GM04504 (cell line): ENCODE results near the gene CYREN.

Experiments used
- DNase-seq: peaks from one replicate; pipeline ENCODE4 v3.0.0-alpha.2; 2012; ENCODE audit warnings: low read depth

The CYREN gene

DNA sequence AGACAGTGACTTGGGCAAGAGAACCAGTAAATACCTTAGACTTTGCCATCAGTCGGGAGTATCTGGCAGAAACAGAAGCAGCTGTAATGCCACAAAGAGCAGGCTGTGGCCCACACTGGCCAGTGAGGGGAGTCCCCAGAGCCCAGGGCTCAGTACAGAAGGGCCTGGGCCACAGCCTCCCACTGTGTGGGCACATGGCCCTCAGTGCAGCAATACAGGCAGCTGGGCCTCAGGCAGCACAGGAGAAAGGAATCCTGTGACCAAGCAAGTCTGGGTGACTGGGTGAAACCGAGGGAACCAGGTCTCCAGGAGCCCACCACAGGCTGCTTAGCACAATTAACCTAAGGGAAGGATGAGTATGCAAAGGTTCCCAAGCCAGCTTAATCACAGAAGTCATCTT lies 26.8 kb upstream of the CYREN start:
- no peak for DNase-seq

GRCh38 chr7:135195968-135196629 lies 25.6 kb upstream of the CYREN start:
- DNase-seq: no peak

DNA sequence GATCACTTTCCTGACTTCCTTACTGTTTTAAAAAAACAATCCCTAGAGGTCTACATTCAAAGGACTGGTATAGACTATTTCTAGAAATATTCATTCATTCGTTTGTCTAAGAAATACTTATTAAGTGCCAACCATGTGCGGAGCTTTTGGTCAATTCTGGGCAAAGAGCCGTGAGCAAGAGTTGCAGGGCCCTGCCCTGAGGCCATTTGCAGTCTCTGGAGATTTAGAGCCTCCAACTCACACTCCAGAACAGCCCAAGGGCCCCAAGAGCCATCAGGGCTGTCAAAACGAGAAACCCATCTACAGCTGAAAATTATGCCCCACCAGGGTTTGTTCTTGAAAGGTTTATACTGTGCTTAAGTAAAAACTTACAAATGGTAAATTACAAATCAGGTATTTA lies 24.6 kb upstream of the CYREN start:
- DNase-seq: no peak

DNA sequence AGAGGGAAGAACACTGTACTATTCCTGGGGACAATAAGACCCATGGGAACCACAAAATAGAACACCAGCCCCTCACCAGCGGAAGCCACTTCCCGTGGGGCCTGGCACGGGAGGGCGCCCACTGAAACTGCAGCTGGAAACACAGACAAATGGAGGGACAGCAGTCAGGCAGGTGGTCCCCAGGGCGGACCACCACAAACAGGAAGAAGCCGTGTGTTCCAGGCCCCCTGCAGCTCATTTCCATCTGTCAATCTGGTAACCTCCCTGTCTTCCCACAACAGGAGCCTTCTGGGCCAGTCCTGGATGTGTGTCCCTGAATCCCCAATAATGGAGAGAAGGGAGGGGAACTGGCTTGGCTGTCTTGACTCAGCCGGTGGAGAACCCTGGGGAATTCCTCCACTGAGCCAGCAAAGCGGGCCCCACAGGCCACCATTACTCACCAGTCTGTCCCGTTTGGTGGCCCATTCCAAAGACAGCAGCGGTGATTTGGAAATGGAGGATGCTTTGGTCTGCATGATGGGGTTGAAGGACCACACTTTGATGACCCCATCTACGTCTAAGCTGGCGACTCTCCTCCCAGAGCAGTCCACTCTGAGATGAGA lies 24.1 kb upstream of the CYREN start:
- DNase-seq: no peak

- no peak for DNase-seq
Measured at GRCh38 chr7:135193615-135194081, 23.1 kb upstream of the CYREN start.

GRCh38 chr7:135192914-135193536 lies 22.5 kb upstream of the CYREN start:
- DNase-seq: no peak

DNA sequence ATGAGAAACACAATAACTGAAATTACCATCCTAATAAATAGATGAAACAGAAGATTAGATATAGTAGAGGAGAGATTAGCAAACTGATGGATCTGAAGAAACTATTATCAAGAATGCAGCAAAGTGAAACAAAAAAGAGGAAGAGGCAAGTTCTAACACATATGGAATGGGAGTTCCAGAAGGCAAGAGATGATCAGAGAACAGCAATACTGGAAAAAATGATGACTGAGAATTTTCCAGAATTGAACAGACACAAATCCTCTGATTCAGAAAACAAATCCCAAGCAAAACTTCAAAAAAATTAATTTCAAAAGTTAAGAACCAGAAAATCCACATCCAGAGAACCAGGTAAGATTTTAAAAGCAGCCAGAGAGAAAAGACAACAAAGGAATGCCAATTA lies 20.2 kb upstream of the CYREN start:
- no peak for DNase-seq

- DNase-seq: no peak
Measured at GRCh38 chr7:135189961-135190360, 19.5 kb upstream of the CYREN start.

- DNase-seq: no peak
Measured at GRCh38 chr7:135189221-135189662, 18.7 kb upstream of the CYREN start.

GRCh38 chr7:135188298-135188984 lies 17.9 kb upstream of the CYREN start:
- no peak for DNase-seq

DNA sequence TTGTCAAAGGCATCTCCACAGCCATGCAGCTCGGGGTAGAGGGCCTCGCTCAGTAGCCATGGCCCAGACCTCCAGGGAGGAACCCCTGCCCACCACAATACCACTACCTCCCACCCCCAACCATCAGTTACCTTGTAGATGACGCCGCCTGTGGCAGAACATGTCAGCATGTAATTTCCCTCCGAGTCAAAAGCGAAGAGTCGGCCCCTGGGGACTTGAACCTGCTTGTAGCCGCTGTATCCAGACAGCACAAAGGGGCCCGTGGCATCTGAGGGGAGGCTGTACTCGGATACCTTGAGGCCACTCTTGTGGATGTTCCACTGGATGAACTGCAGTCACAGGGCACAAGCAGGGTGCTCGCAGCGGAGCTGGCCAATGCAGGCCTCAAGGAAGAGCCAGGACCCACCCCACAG lies 16.3 kb upstream of the CYREN start:
- DNase-seq: no peak

DNA sequence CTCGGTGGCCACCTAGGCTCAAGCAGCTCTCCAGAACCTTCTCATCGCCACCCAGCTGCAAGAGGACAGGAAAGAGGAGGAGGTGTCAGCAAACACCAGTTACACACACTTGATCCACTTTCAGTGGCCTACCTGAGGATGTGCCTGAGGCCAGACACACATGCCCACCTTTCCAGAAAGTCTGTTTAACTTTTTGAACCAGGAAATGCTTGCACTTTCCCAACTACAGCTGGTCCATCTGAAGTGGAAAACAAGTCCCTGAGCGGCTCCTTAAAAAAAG lies 15.7 kb upstream of the CYREN start:
- no peak for DNase-seq

DNA sequence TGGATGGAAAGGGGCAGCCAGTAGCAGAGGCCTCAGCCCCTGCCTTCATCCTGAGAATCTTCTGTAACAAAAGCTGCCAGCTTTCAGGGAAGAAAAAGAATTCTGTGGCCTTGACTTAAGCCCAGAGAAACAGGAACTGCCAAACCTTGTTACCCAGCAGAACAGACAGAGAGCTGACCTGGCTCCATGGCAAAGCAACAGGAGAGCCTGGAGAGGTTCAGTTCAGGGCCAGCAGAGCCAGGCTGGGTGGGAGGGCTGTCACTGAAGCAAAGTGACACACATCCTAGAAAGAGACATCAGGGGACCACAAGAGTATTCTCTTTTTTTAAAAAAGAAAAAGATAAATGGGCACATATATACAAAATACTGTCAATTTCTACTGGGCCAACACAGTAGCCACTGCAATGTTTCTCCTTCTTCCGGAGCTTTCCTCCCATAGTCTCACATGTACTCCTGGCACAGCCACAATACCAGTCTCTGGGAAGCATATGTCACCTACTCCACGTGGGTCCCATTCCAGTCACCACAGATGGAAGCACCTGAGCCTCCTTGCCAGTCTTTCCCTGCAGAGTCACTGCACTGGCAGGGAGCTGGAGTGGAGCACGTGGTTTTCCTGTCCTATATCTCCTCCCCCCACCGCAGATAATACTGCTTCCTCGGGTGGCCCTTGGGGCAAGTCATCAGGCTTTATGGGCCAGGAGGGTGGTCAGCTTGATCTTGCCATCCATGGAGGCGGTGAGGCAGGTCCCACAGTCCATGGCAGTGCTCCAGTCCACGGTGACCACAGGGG lies 15.2 kb upstream of the CYREN start:
- DNase-seq: no peak

- no peak for DNase-seq
Measured at GRCh38 chr7:135184254-135184841, 13.8 kb upstream of the CYREN start.

DNA sequence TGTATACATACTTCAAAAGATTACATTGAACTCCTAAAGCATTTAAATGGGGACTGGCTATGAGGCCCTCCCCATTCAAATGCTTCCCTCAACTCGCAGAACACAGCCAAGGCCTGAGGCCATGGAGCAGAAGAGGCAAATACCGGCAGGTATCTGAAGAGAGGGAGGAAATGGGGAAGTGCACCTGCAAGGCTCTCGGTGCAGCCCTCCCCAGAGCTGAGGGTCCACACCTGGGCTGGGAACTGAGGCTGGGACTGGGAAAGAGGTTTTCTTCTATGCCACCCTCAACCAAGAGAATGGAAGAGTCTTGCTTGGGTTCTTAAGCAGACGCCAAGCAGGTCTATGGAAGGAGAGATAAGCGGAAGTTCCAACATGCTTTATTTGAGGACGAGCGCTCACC lies 13.0 kb upstream of the CYREN start:
- no peak for DNase-seq

GRCh38 chr7:135181929-135182678 lies 11.6 kb upstream of the CYREN start:
- DNase-seq: no peak

- no peak for DNase-seq
Measured at GRCh38 chr7:135181261-135181928, 10.9 kb upstream of the CYREN start.

- DNase-seq: no peak
Measured at GRCh38 chr7:135180122-135180521, 9.6 kb upstream of the CYREN start.

DNA sequence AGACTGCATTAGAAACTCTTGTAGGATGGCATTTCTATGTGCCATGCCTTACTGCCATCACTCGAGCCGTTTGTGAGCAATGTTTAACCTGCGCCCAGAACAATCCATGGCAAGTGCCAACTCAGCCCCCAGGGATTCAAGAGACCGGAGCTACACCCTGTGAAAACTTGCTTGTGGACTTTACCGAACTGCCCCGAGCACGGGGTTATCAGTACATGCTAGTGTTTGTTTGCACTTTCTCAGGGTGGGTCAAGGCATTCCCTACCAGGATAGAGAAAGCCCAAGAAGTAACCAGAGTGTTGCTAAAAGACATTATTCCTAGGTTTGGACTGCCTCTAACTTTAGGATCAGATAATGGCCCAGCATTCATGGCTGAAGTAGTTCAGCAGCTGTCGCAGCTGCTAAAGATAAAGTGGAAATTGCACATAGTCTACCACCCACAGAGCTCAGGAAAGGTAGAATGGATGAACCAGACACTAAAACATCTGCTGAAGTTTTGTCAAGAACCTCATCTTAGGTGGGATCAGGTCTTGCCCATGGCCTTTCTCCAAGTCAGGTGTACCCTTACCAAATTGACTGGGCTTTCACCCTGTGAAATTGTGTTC lies 8.9 kb upstream of the CYREN start:
- DNase-seq: no peak

GRCh38 chr7:135178364-135178763 lies 7.9 kb upstream of the CYREN start:
- DNase-seq: no peak
